Hepatocyte (in vitro differentiated cells): ENCODE results near the gene MANSC1.

ENCODE experiments used
- EZH2 ChIP-seq: fragments of 200-600 bp; sonication (generic); IDR thresholded peaks from 2 replicates; pipeline ENCODE4 v1.6.1; 2016; ENCODE audit warnings: antibody characterized with exemption, mild to moderate bottlenecking, borderline replicate concordance
- EZH2phosphoT487 ChIP-seq: fragments of 200-600 bp; sonication (generic); IDR thresholded peaks from one replicate; pipeline ENCODE4 v1.6.1; 2018; ENCODE audit warnings: antibody characterized with exemption, mild to moderate bottlenecking, low read depth, moderate library complexity; ENCODE audit not compliant: unreplicated experiment, severe bottlenecking
- TF ChIP-seq, protein P1 (sequence below): fragments of 200-600 bp; sonication (generic); IDR thresholded peaks from 2 replicates; pipeline ENCODE4 v1.5.1; 2016; ENCODE audit warnings: antibody characterized with exemption, mild to moderate bottlenecking; ENCODE audit not compliant: poor library complexity

DNA sequence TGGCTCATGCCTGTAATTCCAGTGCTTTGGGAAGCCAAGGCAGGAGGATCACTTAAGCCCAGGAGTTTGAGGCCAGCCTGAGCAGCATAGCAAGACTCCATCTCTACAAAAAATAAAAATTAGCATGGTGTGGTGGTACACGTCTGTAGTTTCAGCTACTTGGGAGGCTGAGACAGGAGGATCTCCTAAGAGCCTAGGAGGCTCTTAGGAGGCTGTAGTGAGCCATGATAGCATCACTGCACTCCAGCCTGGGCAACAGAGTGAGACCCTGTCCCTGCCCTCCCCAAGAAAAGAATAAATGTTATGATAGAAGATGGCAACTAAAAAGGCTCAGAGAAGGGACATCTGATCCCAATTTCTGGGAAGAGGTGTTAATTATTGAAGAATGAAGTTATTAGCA lies 3.2 kb upstream of the MANSC1 start:
- TF ChIP-seq, protein P1, sequence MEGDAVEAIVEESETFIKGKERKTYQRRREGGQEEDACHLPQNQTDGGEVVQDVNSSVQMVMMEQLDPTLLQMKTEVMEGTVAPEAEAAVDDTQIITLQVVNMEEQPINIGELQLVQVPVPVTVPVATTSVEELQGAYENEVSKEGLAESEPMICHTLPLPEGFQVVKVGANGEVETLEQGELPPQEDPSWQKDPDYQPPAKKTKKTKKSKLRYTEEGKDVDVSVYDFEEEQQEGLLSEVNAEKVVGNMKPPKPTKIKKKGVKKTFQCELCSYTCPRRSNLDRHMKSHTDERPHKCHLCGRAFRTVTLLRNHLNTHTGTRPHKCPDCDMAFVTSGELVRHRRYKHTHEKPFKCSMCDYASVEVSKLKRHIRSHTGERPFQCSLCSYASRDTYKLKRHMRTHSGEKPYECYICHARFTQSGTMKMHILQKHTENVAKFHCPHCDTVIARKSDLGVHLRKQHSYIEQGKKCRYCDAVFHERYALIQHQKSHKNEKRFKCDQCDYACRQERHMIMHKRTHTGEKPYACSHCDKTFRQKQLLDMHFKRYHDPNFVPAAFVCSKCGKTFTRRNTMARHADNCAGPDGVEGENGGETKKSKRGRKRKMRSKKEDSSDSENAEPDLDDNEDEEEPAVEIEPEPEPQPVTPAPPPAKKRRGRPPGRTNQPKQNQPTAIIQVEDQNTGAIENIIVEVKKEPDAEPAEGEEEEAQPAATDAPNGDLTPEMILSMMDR = no peak
- no peak for TF ChIP-seq EZH2phosphoT487
- TF ChIP-seq EZH2 = no peak
